ENCODE data around the gene SFSWAP.

Gene SFSWAP

GRCh38 chr12:131687346-131688125 lies 23.4 kb upstream of the SFSWAP start:
- Histone ChIP-seq H3K9me2 (replicated peaks; ENCODE audit: control insufficient read depth, low read length) (no peaks in the 10 kb centered on the region), H3K27me3 (ENCODE audit: control insufficient read depth, low read length) (no peaks in the 10 kb centered on the region), H3K36me3 (ENCODE audit: control insufficient read depth, low read length) (no peaks in the 10 kb centered on the region), H4K20me1 (ENCODE audit: control insufficient read depth, insufficient read depth, low read depth, low read length) (no peaks in the 10 kb centered on the region), H3K4me1 (ENCODE audit: control insufficient read depth, low read length) (peaks cover 6% of the 10 kb centered on the region), H3K4me3 (ENCODE audit: low read length) (no peak overlapping the region), H3K79me2 (ENCODE audit: control insufficient read depth, low read length) (no peaks in the 10 kb centered on the region), H3F3A (ENCODE audit: control insufficient read depth, insufficient read depth) (peaks cover 9% of the 10 kb centered on the region), H3K27ac (ENCODE audit: low read depth, low read length) (no peak overlapping the region), H3K9me3 (ENCODE audit: control insufficient read depth, insufficient read depth, low read length) (peaks cover 17% of the 10 kb centered on the region), H3K4me2 (ENCODE audit: low read length) (no peak overlapping the region)
- TF ChIP-seq EZH2phosphoT487 (IDR thresholded peaks at IDR 0.05; ENCODE audit: borderline replicate concordance, low read length) (no peak), CTCF (IDR thresholded peaks at IDR 0.05; ENCODE audit: low read depth, low read length, poor library complexity, severe bottlenecking) (no peak)

- Histone ChIP-seq H3K4me2 (ENCODE audit: low read length) (no peak overlapping the region), H3K9me3 (ENCODE audit: control insufficient read depth, insufficient read depth, low read length) (peaks cover 17% of the 10 kb centered on the region), H3K4me1 (ENCODE audit: control insufficient read depth, low read length) (no peaks in the 10 kb centered on the region), H3F3A (ENCODE audit: control insufficient read depth, insufficient read depth) (peaks cover 9% of the 10 kb centered on the region), H3K27me3 (ENCODE audit: control insufficient read depth, low read length) (no peaks in the 10 kb centered on the region), H3K79me2 (ENCODE audit: control insufficient read depth, low read length) (no peaks in the 10 kb centered on the region), H3K36me3 (ENCODE audit: control insufficient read depth, low read length) (no peaks in the 10 kb centered on the region), H4K20me1 (ENCODE audit: control insufficient read depth, insufficient read depth, low read depth, low read length) (no peaks in the 10 kb centered on the region), H3K4me3 (ENCODE audit: low read length) (no peak overlapping the region), H3K9me2 (replicated peaks; ENCODE audit: control insufficient read depth, low read length) (no peaks in the 10 kb centered on the region), H3K27ac (ENCODE audit: low read depth, low read length) (no peak overlapping the region)
- no peak for TF ChIP-seq EZH2phosphoT487 (IDR thresholded peaks at IDR 0.05; ENCODE audit: borderline replicate concordance, low read length)
- no peak for TF ChIP-seq CTCF (IDR thresholded peaks at IDR 0.05; ENCODE audit: low read depth, low read length, poor library complexity, severe bottlenecking)
Observed at GRCh38 chr12:131688131-131688844, 22.6 kb upstream of the SFSWAP start.

- no peaks in the 10 kb centered on the region for H3K79me2 ChIP-seq (ENCODE audit: control insufficient read depth, low read length)
- H3K9me2 ChIP-seq (replicated peaks; ENCODE audit: control insufficient read depth, low read length) = no peaks in the 10 kb centered on the region
- H3K27me3 ChIP-seq (ENCODE audit: control insufficient read depth, low read length) = no peaks in the 10 kb centered on the region
- H3K9me3 ChIP-seq (ENCODE audit: control insufficient read depth, insufficient read depth, low read length) = peaks cover 17% of the 10 kb centered on the region
- peaks cover 9% of the 10 kb centered on the region for H3F3A ChIP-seq (ENCODE audit: control insufficient read depth, insufficient read depth)
- H3K4me3 ChIP-seq (ENCODE audit: low read length) = no peak overlapping the region
- no peak overlapping the region for H3K27ac ChIP-seq (ENCODE audit: low read depth, low read length)
- TF ChIP-seq EZH2phosphoT487 (IDR thresholded peaks at IDR 0.05; ENCODE audit: borderline replicate concordance, low read length) = no peak
- TF ChIP-seq CTCF (IDR thresholded peaks at IDR 0.05; ENCODE audit: low read depth, low read length, poor library complexity, severe bottlenecking) = no peak
- no peaks in the 10 kb centered on the region for H3K4me1 ChIP-seq (ENCODE audit: control insufficient read depth, low read length)
- no peaks in the 10 kb centered on the region for H3K36me3 ChIP-seq (ENCODE audit: control insufficient read depth, low read length)
- H4K20me1 ChIP-seq (ENCODE audit: control insufficient read depth, insufficient read depth, low read depth, low read length) = no peaks in the 10 kb centered on the region
- H3K4me2 ChIP-seq (ENCODE audit: low read length) = no peak overlapping the region
Observed at GRCh38 chr12:131688845-131689154, 22.1 kb upstream of the SFSWAP start.
